ENCODE measurements around the gene MACROD2.

The MACROD2 gene

DNA sequence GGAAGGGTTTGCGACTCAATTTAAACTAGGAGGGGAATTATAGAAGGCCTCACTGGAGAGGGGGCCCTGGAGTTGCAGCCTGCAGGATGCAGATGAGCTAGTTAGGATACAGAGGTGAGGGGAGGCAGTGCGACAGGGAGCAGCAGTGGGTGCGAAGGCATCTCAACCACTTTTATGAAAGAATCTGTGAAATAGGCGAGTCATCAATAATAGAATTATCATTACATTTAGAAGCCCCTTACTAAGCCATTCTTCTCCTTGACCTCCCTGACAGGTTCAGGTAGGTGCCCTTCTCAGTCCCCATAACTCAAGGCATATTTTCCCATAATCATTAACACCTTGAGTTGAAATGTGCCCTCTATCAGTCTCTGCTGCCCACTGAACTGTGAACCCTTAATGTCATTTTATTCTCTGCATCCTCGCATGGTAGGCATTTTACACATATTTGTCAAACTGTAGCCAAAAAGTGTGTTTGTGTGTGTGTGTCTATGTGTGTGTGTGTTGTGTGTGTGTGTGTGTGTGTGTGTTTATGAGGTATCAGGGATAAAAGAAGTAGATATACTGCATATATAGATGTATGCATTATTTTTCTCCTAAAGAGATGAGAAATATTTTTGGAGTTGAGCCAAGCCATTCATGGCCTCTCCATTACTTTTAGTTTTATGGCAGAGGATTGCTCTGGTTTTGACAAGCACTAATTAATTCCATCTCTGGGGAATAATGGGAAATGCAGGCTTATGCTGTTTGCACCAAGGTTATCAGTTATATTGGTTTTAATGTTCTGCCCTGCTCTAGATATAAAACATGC lies 1679.1 kb downstream of the MACROD2 start:
- FAIRE-seq: no peak

DNA sequence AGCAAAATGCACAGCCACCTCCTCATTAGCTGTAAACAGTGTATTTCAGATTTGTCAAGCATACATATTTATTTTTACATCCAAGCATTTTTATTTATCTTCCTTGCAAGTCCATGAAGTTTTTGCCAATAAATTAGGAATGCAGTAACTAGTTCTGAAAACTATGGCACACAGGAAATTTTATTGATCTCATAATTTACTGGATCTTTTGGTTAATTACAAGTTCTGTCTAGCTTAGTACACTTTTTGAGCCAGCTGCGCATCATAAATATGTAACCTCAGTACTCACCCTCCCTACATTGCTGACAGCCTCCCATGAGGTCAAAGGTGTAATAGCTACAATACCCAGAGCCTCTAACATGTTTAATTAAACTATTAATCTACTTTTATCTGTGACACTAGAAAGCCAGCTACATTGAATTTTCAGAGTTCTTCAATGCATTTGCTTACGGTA lies 1679.8 kb downstream of the MACROD2 start:
- FAIRE-seq: no peak

DNA sequence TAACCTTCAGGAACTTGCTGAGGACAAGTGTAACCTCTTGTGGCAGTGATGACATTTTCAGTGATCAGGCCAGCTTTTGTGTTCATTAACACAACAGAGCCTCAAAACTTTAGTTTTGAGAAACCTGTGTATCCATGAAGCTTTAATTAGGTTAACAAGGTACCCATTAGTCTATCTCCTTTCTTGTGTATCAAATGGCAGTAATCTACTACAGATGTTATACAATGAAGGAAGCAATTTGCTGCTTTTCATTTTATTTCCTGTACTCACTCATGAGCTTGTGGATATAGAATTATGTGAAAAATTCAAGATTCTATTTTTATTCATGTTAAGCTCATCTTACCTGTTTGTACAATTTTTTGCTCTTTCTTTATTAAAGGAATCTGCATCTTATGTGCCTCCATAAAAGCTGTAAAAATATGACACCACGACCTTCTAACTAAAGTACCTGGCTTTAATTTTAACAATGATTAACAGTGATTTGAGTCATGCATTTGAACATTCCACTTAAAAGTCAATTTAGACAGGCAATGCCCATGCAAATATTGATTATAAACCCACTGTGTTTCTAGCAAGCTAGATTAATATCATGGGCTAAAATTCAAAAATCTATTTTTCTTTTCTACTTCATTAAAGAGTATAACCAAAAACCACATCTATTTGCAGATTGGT lies 1680.6 kb downstream of the MACROD2 start:
- FAIRE-seq: no peak

DNA sequence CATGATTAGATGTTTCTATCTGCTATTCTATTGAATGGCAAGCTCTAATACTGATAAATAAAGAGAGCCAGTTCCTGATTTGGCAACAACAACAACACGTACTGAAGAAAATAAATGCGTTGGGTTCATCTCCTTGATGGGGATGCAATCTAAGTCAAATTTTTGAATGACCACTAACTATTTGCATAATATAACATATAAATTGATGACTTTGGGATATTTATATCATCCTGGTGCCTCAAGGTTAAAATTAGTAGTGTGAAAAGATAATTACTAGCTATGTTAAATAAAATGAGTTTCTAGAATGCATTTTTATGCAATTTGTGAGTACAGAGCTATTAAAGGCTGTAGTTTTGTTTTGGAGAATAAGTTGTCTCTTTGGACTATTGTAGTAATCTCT lies 1681.5 kb downstream of the MACROD2 start:
- FAIRE-seq: no peak

DNA sequence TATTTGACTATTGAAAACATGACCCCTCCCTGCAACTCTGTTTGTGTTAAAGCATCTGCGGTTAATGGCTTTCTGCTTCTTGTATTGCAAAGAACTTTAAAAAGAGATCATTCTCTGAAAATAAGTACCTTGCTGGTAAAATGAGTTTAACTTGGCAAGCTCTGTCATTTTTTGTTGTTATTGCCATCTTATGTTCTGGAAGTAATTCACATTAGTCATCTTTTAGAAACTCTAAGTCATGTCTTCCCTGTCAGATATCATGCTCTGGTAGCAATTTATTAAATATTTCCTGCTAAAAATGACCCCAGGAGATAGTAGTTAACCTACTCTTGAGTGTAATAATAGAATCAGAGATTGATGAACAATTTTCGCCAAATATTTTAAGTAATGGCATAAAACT lies 1687.4 kb downstream of the MACROD2 start:
- FAIRE-seq: no peak

DNA sequence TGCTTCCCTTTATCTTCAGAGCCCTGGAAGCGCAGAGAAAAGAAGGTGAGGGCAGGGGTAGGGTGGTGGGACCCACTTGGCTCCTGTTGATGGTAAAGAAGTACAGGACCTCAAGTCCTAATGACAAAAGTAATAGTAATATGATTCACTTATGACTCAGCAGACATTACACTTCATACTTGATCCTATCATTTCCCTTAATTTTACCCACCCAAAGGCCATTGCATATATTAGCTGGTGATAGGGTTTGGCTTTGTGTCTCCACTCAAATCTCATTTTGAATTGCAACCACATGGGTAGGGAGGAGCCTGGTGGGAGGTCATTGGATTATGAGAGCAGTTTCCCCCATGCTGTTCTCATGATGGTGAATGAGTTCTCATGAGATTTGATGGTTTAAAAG lies 1697.3 kb downstream of the MACROD2 start:
- FAIRE-seq: no peak

DNA sequence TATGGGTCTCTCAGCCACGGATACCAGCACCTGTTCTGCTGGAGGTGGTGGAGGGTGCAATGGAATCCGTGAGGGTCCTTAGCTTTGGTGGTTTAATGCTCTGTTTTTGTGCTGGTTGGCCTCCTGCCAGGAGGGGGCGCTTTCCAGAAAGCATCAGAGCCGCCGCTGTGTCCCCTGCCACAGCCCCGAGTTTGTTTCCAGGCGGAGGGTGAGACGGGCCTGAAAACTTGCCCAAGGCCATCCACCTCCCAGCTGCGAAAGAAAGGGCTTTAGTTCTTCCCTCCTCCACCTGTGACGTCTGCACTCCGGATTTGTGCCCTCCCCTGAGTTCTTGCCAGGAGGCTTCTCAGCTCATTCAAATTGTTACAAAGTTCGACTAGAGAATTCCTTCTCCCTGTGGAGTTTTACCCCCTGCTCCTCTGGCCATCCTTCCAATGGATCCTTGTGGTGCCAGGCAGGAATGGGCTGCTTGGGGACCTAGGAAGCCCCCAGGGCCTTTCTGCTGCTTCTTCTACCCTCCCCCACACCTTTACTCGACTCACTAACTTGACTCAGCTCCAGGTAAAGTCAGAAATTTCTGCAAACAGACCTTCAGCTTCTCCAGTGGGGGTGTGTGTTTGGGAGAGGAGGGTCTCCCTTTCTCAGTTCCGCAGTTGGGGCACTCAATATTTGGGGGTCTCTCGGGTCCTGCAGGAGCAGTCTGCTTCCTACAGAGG lies 1704.3 kb downstream of the MACROD2 start:
- no peak for FAIRE-seq

DNA sequence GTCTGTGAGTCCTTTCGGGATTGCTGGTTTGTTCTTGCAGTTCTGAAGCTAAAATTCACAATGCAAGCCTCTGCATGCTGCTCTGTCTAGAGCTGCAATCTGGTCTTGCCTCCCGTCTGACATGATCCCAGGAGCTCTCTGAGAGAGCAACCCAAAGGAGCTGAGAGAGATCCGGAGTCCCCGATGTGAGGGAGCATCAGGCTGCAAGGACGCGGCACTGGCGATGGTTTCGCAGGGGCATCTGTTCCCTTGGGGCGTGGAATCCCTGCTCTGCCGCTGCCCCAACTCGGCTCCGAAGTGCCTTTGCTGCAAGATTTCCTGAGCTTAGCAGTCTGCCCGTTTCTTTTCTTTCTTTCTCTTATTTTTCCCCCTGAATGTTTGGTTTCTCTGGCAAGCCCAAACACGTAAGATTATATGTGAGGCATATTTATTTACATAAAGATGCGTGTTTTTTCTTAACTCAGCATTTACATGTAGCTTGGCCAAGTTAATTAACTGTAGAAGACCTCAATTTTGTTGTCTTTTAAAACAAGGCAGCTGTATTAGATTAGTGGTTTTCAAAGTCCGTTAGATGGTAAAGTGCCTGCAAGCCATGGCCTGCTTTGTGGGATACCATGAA lies 1704.9 kb downstream of the MACROD2 start:
- no peak for FAIRE-seq

DNA sequence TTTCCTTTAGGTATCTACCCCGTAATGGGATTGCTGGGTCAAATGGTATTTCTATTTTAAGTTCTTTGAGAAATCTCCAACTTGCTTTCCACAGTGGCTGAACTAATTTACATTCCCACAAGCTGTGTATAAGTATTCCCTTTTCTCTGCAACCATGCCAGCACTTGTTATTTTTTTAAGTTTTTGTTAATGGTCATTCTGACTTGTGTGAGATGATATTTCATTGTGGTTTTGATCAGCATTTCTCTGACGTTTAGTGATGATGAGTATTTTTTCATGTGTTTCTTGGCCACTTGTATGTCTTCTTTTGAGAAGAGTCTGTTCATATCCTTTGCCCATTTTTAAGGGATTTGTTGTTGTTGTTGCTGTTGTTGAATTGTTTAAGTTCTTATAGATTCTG lies 1706.8 kb downstream of the MACROD2 start:
- no peak for FAIRE-seq

DNA sequence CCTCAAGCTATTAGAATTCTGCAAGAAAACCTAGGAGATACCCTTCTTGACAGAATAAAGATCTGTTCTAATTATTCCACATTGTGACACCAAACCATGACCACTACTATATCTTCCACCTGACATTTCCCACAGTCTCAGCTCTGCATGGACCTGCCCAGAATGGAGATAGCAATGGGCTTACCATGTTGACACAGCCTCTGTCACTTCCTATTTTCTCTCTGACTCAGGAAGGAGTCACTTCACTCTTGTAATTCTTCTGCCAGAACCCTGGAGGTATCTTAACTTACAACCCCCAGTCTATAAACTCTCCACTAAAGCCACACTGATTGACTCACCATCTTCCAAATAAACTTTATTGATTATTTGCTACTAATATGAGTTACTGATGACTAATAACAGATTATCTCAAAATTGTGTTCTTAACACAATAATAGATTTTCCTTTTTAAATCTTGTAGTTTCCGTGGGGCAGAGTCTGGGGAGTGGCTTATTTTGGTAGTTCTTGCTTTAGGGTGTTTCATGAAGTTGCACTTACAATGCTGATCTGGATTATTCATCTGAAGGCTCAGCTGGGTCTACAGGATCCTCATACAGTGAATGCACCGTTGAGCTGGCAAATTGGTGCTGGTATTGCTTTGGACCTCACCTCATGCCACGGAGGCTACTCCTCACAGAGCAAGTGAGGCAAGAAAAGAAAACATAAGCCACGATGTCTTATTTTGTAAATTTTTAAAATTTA lies 1708.0 kb downstream of the MACROD2 start:
- FAIRE-seq: no peak

DNA sequence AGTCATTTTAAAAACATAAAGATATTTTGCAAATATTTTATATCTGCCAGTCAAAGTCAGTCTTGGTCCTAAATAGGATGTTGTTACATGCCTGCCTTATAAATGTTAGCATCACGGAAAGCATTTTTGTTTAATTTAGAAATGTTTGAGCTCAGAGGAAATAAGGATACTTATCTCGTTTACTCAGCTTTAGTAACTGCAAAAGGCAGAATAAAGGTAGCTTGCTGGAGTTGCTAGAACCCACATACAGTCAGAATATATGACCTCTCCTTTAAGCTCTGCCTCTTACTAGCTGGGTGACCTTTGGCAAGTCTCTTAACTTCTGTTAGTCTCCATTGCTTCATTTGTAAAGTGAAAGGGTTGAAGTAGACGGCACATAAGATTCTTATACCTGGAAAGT lies 1710.7 kb downstream of the MACROD2 start:
- no peak for FAIRE-seq

DNA sequence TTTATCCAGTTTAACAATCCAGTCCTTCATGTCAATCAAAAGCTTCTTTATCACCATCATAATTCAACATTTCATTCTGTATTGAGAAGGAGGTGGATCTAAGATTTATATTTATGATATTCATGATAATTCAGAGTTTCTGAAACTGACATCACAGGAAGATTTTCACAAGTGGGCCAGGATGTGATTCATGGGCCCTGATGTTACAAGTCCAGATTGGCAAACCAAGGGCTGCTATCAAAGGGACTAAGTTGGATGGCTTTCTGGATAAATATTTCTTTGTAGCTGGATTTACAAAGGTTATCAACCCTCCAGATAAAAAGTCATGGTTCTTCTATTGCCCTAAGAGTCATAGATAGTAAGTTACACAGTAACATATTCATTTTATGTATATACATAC lies 1711.4 kb downstream of the MACROD2 start:
- no peak for FAIRE-seq

DNA sequence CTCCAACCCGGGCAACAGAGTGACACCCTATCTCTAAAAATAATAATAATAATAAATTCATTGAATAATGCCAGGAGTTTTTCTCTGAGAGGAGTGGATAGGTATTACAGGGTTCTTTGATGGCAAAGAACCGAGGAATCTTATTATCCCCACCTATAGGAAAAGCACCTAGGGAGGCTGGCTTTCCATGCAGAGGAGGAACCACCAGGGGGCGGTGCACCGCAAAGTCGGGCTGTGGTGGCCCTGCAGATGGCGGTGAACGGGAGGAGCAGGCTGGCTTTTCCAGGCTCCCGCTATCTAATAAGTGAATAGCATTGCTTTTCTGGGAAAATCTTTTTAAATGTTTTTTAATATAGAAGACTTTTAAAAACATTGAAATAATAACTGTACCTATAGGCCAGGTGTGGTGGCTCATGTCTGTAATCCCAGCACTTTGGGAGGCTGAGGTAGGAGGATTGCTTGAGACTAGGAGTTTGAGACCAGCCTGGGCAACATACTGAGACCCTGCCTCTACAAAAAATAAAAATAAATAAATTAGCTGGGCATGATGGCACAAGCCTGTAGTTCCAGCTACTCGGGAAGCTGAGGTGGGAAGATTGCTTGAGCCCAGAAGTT lies 1713.8 kb downstream of the MACROD2 start:
- FAIRE-seq: no peak

DNA sequence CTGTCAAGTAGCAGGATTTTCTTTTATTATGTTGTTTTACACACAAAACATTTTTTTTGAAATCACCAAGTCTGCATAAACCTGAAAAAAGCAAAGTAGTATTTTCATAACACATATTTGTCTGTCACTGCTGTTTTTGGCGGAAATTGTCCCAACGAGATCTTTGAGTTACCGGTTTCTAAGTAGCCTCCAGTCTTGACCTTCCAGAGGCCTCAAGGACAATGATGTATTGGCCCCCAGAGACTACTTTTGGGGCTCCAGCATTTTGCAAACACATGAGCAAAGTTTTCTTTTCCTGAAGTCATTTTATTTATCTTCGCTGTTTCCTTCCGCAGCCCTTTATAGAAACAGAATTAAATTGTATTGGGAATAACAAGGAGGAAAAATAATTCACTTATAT lies 1715.3 kb downstream of the MACROD2 start:
- FAIRE-seq: no peak

DNA sequence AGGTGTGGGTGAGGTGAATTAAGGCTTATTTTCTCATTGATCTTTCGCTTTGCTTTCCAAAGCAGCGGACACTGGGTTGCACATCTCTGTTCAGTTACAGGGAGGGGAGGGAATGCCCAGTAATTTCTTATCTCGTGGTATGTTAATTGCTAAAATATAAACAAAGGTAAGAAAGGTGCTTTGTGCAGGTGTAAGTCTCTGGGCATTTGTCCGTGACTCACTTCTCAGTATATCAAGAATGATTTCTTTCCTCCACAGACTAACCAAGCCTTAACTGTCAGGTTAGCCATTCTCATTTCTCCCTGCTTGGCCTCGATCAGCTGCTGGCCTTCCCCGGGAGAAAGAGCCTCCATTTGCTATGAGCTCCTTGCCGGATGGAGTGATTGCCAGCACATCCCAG lies 1715.9 kb downstream of the MACROD2 start:
- no peak for FAIRE-seq

DNA sequence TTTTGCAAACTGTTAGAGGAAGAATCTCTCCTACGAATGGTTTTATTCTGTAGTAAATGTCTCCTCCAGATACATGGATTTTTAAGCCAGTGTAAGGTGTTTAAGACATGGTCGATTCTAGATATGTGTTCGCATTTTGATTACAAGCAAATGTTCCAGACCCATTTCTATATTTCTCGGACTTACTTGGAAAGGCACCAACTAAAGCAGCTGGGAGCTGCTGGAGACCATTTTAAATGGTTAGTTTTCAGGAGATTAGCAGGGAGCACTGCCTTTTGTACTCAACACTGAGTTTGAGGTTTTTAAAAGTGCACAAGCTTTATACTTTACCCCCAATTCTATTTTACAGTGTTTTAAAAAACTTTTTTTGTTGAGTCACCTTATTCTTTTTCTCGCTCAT lies 1720.9 kb downstream of the MACROD2 start:
- no peak for FAIRE-seq

DNA sequence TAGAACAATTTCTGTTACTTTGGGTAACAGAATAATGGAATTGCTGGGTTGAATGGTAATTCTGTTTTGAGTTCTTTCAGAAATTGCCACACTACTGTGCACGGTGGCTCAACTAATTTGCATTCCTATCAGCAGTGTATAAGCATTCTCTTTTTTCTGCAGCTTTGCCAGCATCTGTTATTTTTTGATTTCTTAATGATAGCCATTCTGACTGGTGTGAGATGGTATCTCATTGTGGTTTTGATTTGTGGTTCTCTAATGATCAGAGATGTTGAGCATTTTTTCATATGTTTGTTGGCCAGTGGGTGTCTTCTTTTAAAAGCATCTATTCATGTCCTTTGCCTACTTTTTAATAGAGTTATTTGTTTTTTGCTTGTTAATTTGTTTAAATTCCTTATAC lies 1731.1 kb downstream of the MACROD2 start:
- FAIRE-seq: no peak

DNA sequence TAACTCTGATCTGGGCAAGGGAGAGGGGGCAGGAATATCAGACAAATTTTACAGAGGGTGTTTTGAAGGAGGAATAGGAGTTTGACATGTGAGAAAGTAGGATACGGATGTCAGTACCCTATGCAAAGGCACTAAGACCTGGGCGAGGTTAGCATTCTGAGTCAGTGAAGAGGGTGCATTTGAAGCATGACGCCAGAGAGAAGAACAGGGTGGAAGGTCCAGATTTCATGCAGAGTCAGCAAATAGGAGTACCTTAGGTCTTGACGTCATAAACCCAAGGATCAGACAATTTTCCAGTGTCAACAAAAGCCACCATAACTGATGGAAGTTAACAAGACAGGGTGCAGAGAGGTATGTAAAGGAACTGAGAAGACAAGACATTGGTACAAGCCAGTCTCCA lies 1738.7 kb downstream of the MACROD2 start:
- no peak for FAIRE-seq

DNA sequence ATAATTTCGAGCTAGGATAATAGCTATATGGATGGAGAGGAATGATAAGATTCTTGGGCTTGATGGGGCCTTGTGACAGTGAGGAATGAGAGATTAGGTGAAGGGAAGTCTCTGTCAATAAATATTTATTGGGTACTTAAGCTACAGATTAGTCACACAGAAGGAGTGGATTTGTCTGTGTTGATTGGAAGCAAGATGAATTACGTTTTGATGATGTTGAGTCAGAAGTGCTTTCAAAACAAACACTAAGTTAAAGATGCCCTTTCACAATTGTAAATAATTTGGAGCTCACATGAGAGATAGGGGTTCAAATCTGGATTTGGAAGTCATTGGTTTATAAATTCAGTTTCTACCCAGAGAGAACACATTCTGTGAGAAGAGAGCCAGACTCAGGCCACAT lies 1743.7 kb downstream of the MACROD2 start:
- no peak for FAIRE-seq

DNA sequence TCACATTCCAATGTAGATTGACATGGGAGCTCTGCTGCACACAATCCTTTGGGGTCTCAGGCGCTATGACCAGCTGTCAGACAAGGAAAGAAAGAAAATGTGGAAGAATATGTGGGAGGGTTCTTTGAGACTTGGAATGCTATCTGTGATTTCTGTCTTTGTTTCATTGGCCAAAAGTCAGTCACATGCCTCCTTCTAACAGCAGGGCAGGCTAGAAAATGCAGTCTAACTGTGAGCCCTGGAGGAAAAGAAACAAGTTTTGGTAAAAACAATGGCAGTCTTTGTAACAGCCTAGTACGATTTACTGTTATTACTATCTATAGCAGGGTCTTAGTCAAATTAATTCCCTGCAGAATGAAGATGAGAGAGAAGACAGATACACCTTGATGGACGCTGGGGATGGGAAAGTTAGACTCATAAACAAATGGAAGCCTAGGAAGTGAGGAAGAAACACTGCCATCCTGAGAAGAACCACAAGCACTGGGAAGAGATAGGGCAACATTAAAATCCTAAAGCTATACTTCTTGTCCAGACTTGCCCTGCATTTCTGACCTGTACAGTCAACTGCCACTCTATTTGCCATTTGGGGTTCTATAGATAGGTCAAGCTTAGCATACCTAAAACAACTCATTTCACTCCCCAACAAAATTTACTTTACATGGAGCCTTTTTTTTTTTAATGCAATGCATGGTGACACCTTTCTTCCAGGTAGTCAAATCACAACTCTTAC lies 1744.9 kb downstream of the MACROD2 start:
- FAIRE-seq: no peak

DNA sequence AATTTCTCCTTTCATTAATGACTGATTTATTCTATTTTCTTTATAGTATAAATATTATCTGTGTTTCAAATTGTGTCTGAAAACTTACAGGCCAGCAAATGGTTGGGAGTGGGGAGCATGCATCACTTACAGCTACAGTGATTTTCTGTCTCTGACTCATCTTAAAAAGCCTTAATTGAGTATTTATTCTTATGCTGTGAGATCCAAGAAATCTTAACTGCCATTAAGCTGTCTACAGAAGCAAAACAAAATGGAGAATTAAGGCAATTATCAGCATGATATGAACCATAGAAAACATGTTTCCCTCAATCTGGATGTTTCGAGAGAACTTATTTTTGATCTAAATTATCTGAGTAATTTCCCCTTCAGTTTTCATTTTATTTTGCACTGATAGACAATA lies 1746.8 kb downstream of the MACROD2 start:
- no peak for FAIRE-seq

DNA sequence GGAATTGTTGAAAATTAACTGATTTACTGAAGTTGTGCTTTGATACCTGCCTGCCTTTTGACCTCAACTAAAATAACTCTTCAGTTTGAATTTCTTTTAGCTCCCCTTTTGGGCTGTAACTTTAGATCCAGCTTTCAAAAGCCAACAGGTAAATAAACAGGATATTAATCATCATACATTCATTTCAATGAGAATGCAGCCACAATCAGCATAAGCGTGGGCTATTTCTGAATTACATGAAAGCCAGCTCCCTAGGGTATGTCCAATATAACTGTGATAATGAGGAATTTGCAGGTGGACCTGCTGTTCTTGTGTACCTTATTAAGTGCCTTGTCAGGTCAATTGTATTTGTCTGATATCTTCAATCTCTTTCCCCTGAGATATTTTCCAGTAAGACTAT lies 1747.3 kb downstream of the MACROD2 start:
- FAIRE-seq: no peak

Measured in G401.6 (cell line).